HG02938 (cell line): ENCODE data around the gene CAMK2D.
"Not testable (repeated sequence)": the region's sequence is repeated elsewhere in the genome, so short reads cannot be mapped to it uniquely, and the experiment has no call there.

Source experiments
- ATAC-seq: cut with Tn5 transposase; IDR thresholded peaks from one replicate; pipeline ENCODE4 v1.9.1; 2021; ENCODE audit warnings: mild to moderate bottlenecking, moderate library complexity; ENCODE audit not compliant: unreplicated experiment

CAMK2D gene

GRCh38 chr4:113763923-113764322, 2.4 kb upstream of the CAMK2D start:
- ATAC-seq = not testable (repeated sequence)

GRCh38 chr4:113763029-113763285, 1.4 kb upstream of the CAMK2D start:
- ATAC-seq = no peak

GRCh38 chr4:113762186-113763028, 869 bp upstream of the CAMK2D start:
- ATAC-seq = peak; percentile 68

GRCh38 chr4:113760795-113761619, 531 bp downstream of the CAMK2D start:
- ATAC-seq = peak; percentile 11

- ATAC-seq = no peak
Measured at GRCh38 chr4:113760094-113760794, 1.3 kb downstream of the CAMK2D start.

- no peak for ATAC-seq
Measured at GRCh38 chr4:113759696-113760093, 1.8 kb downstream of the CAMK2D start.

GRCh38 chr4:113758372-113758771, 3.2 kb downstream of the CAMK2D start:
- ATAC-seq = no peak

GRCh38 chr4:113757486-113757885, 4.1 kb downstream of the CAMK2D start:
- no peak for ATAC-seq

- peak; percentile 79 for ATAC-seq
Measured at GRCh38 chr4:113756005-113756410, 5.5 kb downstream of the CAMK2D start.

GRCh38 chr4:113750734-113751133, 10.8 kb downstream of the CAMK2D start:
- no peak for ATAC-seq

- ATAC-seq = no peak
Measured at GRCh38 chr4:113750296-113750695, 11.2 kb downstream of the CAMK2D start.

- no peak for ATAC-seq
Measured at GRCh38 chr4:113749178-113749577, 12.4 kb downstream of the CAMK2D start.

GRCh38 chr4:113747949-113748348, 13.6 kb downstream of the CAMK2D start:
- ATAC-seq = no peak

- no peak for ATAC-seq
Measured at GRCh38 chr4:113745711-113746110, 15.8 kb downstream of the CAMK2D start.

- no peak for ATAC-seq
Measured at GRCh38 chr4:113744667-113745240, 16.8 kb downstream of the CAMK2D start.

GRCh38 chr4:113743690-113744089, 17.8 kb downstream of the CAMK2D start:
- no peak for ATAC-seq

- no peak for ATAC-seq
Measured at GRCh38 chr4:113742643-113743042, 18.9 kb downstream of the CAMK2D start.

GRCh38 chr4:113741956-113742355, 19.6 kb downstream of the CAMK2D start:
- no peak for ATAC-seq

- ATAC-seq = no peak
Measured at GRCh38 chr4:113740857-113741379, 20.6 kb downstream of the CAMK2D start.

GRCh38 chr4:113739197-113739596, 22.3 kb downstream of the CAMK2D start:
- no peak for ATAC-seq

- ATAC-seq = no peak
Measured at GRCh38 chr4:113738251-113738650, 23.3 kb downstream of the CAMK2D start.
